Gastrocnemius medialis (tissue), 4 donors: ENCODE measurements around the gene PHLPP2.

Experiments
- POLR2A ChIP-seq, 2 donors: fragments of 450-650 bp; IDR thresholded peaks; one replicate each; pipeline ENCODE4 v1.6.1; 2017; ENCODE audit warnings: antibody characterized with exemption in 2 of 2, mild to moderate bottlenecking in 2 of 2, moderate library complexity in 2 of 2
- TF ChIP-seq, protein P1 (sequence below), 5 experiments: fragments of 450-650 bp in 3 of 5; fragments of 200-600 bp in 2 of 5; sonication (generic) in 2 of 5; IDR thresholded peaks in 4 of 5; conservative IDR thresholded peaks in 1 of 5; 1 replicate in 4 of 5; 2 replicates in 1 of 5; pipeline ENCODE4 v1.5.1; 2016 to 2019; ENCODE audit warnings: antibody characterized with exemption in 5 of 5, mild to moderate bottlenecking in 3 of 5, moderate library complexity in 3 of 5

- no peak for TF ChIP-seq POLR2A (IDR thresholded peaks at IDR 0.05)
- TF ChIP-seq, protein P1, sequence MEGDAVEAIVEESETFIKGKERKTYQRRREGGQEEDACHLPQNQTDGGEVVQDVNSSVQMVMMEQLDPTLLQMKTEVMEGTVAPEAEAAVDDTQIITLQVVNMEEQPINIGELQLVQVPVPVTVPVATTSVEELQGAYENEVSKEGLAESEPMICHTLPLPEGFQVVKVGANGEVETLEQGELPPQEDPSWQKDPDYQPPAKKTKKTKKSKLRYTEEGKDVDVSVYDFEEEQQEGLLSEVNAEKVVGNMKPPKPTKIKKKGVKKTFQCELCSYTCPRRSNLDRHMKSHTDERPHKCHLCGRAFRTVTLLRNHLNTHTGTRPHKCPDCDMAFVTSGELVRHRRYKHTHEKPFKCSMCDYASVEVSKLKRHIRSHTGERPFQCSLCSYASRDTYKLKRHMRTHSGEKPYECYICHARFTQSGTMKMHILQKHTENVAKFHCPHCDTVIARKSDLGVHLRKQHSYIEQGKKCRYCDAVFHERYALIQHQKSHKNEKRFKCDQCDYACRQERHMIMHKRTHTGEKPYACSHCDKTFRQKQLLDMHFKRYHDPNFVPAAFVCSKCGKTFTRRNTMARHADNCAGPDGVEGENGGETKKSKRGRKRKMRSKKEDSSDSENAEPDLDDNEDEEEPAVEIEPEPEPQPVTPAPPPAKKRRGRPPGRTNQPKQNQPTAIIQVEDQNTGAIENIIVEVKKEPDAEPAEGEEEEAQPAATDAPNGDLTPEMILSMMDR (IDR thresholded peaks at IDR 0.05 in 4 of 5, conservative IDR thresholded peaks at IDR 0.05 in 1 of 5): no peak
Observed at GRCh38 chr16:71637398-71637797, 87.1 kb downstream of the PHLPP2 start.
